A673 (cell line): ENCODE measurements around the gene FN3K.

Experiments used
- EZH2 ChIP-seq: fragments of 200-600 bp; sonication (generic); IDR thresholded peaks from 2 replicates; pipeline ENCODE4 v1.6.1; 2017; ENCODE audit warnings: borderline replicate concordance, low read depth, mild to moderate bottlenecking, mixed read lengths, antibody characterized with exemption, low read length; ENCODE audit not compliant: poor library complexity, severe bottlenecking
- TF ChIP-seq, protein P1 (sequence below): fragments of 300-800, 200-600 bp; sonication (generic); conservative IDR thresholded peaks from 2 replicates; pipeline ENCODE4 v1.5.1; 2017; ENCODE audit warnings: low read depth, mild to moderate bottlenecking, antibody characterized with exemption, low read length, moderate library complexity, mixed read lengths

DNA sequence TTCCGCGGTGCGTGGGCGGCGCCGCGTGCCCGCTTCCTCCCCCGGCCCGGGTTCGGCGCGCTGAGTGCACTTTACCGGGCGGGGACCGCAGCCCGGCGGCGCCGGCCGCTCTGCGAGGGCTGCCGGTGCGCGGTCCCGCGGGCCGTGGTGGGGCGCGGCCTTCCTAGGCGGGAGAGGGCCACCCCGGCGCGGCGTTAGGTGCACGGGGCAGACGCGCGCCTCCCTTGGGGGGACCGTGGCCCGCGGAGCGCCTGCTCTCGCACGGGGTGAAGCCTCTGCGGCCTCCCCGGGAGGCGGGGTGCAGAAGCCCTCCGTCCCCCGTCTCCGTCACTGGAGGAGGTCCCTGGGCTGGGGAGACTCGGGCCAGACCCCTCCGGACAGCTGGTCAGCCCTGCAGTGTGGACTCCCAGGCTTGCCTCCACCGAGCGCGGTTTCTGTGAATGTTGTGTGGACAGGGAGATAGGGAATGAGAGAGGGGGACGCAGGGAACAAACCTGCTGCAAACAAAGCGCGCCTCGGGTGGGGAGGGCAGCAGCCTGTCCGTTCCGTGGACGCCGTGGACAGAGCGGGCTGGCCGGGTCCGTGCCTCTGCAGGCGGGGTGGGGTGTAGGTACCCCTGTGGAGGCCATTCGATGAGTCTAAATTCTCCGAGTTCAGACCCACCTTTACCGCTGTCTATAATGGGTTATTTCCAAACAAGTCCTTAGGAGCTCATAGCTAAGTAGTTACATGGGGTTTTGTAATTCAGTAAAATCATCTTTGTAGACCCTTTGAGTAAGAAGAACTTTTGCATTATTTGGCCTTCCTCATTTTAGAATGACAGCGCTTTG, 17.2 kb downstream of the FN3K start:
- TF ChIP-seq, protein P1, sequence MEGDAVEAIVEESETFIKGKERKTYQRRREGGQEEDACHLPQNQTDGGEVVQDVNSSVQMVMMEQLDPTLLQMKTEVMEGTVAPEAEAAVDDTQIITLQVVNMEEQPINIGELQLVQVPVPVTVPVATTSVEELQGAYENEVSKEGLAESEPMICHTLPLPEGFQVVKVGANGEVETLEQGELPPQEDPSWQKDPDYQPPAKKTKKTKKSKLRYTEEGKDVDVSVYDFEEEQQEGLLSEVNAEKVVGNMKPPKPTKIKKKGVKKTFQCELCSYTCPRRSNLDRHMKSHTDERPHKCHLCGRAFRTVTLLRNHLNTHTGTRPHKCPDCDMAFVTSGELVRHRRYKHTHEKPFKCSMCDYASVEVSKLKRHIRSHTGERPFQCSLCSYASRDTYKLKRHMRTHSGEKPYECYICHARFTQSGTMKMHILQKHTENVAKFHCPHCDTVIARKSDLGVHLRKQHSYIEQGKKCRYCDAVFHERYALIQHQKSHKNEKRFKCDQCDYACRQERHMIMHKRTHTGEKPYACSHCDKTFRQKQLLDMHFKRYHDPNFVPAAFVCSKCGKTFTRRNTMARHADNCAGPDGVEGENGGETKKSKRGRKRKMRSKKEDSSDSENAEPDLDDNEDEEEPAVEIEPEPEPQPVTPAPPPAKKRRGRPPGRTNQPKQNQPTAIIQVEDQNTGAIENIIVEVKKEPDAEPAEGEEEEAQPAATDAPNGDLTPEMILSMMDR = no peak
- no peak for TF ChIP-seq EZH2
